Muscle layer of duodenum (tissue), 2 donors: ENCODE data around the gene BAZ1B.
A peak's percentile ranks its signal among the peaks of the same experiment; 100 is the strongest.
"Not testable (repeated sequence)": the region's sequence is repeated elsewhere in the genome, so short reads cannot be mapped to it uniquely, and the experiment has no call there.

ENCODE experiments used
- H3K27ac ChIP-seq: one replicate; pipeline ENCODE4 v1.7.0; 2013; ENCODE audit warnings: mild to moderate bottlenecking, low read length
- H3K27me3 ChIP-seq: one replicate; pipeline ENCODE4 v1.7.0; 2013; ENCODE audit warnings: low read depth, mild to moderate bottlenecking, control low read depth, low read length
- H3K36me3 ChIP-seq, 2 donors: one replicate each; pipeline ENCODE4 v1.7.0; 2013; ENCODE audit warnings: low read length in 2 of 2, control low read depth in 1 of 2, mild to moderate bottlenecking in 1 of 2; ENCODE audit not compliant: insufficient read depth in 2 of 2, control insufficient read depth in 1 of 2
- H3K4me1 ChIP-seq, 2 donors: one replicate each; pipeline ENCODE4 v1.7.0; 2013; ENCODE audit warnings: low read length in 2 of 2, mild to moderate bottlenecking in 2 of 2, control low read depth in 1 of 2, moderate library complexity in 1 of 2; ENCODE audit not compliant: insufficient read depth in 2 of 2, control insufficient read depth in 1 of 2
- H3K4me3 ChIP-seq, 2 donors: one replicate each; pipeline ENCODE4 v1.7.0; 2013; ENCODE audit warnings: low read length in 2 of 2, low read depth in 1 of 2, mild to moderate bottlenecking in 1 of 2
- H3K9me3 ChIP-seq, 2 donors: one replicate each; pipeline ENCODE4 v1.7.0; 2013; ENCODE audit warnings: low read length in 2 of 2, control low read depth in 1 of 2, mild to moderate bottlenecking in 1 of 2; ENCODE audit not compliant: control insufficient read depth in 1 of 2
- donor health status: healthy.

The BAZ1B gene

DNA sequence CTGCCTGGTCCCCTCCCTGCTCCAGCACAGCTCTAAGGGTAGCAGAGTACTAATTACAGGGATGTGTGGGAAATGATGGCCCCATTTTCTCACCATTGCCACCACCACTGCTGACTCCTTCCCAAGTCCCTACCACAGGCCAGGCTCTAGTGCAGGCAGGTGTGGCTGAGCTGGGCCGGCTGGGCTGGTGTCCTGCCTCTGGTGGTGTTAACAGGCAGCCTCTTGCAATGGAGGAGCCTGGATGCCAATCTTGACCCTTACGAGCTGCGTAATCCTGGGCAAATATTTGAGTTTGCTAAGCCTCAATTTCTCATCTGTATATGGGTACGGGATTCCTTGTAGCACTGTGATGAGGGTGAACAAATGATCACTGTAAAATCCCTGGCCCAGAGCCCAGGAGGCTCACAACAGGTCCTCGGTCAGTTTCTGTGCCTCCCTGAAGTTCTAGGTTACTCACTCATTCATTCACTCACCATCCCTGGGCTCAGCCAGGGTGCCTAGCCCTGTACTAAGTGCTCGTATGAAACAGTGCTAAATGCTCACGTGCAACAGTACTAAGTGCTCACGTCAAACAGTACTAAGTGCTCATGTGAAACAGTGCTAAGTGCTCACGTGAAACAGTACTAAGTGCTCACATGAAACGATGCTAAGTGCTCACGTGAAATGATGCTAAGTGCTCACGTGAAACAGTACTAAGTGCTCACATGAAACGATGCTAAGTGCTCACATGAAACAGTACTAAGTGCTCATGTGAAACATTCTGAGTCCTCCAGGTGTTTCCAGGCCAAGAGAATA, 90.9 kb downstream of the BAZ1B start:
- Histone ChIP-seq H3K4me1 (peaks cover 0 to 5% of the 10 kb centered on the region in 2 donors), H3K27ac (no peak overlapping the region), H3K36me3 (no peaks in the 10 kb centered on the region), H3K27me3 (no peaks in the 10 kb centered on the region), H3K4me3 (no peak overlapping the region), H3K9me3 (no peaks in the 10 kb centered on the region)

DNA sequence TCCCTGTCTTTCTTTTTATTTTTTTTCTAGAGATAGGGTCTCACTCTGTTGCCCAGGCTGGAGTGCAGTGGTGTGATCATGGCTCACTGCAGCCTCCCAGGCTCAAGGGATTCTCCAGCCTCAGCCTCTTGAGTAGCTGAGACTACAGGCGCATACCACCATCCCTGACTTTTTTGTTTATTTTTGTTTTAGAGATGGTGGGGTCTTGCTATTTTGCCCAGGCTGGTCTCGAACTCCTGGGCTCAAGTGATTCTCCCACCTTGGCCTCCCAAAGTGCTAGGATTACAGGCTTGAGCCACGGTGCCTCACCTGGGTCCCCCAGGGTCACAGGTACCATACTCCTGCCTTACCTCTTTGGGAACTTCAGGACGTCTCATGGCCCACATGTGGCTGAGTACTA, 91.6 kb downstream of the BAZ1B start:
- not testable (repeated sequence) for H3K4me1 ChIP-seq, H3K9me3 ChIP-seq, H3K36me3 ChIP-seq, H3K4me3 ChIP-seq, H3K27me3 ChIP-seq, H3K27ac ChIP-seq

DNA sequence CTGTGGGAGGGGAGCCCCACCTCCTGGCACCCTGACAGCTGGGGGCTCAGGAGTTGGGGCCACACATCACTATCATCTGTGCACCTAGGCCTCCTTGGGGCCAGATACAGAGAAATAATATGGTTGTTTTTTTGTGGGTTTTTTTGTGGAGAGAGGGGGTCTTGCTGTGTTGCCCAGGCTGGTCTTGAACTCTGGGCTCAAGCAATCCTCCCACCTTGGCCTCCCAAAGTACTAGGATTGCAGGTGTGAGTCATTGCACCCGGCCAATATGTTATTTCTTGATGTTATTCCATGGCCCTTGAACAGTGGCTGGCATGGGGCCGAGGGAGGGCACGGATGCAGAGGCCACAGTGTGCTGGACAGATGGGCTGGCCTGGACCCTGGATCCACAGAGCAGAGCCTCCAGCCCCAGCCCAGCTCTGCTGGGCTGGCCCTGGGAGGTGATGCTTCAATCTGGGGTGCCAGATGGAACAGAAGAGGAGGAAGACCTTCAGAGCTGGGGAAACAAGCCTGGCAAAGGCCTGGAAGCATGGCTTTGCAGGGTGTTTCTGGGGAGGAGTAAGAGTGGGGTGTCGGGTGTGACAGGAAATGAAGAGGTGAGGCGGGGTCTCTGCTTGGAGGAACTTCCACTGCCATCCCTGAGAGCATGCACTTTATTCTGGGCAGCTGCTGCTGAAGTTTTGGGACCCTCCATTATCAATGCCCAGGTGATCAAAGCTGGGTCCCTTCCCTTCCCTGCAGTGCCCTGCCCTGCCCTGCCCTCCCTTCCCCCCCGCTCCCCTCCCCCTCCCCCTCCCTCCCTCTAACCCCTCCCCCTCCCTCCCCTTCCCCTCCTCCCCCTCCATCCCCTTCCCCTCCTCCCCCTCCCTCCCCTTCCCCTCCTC, 92.2 kb downstream of the BAZ1B start:
- no peak overlapping the region for H3K4me3 ChIP-seq
- no peaks in the 10 kb centered on the region for H3K27me3 ChIP-seq

DNA sequence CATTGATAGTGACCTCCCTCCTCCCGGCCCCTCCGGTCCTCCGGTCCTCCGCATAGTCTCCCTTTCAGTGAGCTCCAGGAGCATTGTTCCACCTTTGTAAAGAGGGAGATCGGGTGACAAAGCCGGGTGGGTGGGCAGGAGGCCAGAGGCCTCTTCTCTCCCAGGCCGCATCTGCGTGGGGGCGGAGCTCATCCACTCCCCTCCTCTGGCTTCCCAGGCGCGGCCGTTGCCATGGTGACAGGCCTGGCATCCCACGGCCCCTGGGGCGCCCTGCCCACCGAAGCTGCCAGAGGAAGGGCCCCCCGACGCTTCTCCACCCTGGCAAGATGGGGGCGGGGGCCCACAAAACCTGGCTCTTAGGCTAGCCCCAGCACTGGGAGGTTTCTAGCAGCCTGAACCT, 92.9 kb downstream of the BAZ1B start:
- H3K4me3 ChIP-seq = no peak overlapping the region
- H3K27ac ChIP-seq = no peak overlapping the region
- H3K4me1 ChIP-seq = peaks cover 0 to 5% of the 10 kb centered on the region in 2 donors
- no peaks in the 10 kb centered on the region for H3K36me3 ChIP-seq
- H3K9me3 ChIP-seq = no peaks in the 10 kb centered on the region
- H3K27me3 ChIP-seq = no peaks in the 10 kb centered on the region

More for the DNA sequence above, 92.2 kb downstream of the BAZ1B start:
- Histone ChIP-seq H3K27ac (no peak overlapping the region), H3K36me3 (no peaks in the 10 kb centered on the region), H3K9me3 (no peaks in the 10 kb centered on the region), H3K4me1 (peaks cover 0 to 5% of the 10 kb centered on the region in 2 donors)

DNA sequence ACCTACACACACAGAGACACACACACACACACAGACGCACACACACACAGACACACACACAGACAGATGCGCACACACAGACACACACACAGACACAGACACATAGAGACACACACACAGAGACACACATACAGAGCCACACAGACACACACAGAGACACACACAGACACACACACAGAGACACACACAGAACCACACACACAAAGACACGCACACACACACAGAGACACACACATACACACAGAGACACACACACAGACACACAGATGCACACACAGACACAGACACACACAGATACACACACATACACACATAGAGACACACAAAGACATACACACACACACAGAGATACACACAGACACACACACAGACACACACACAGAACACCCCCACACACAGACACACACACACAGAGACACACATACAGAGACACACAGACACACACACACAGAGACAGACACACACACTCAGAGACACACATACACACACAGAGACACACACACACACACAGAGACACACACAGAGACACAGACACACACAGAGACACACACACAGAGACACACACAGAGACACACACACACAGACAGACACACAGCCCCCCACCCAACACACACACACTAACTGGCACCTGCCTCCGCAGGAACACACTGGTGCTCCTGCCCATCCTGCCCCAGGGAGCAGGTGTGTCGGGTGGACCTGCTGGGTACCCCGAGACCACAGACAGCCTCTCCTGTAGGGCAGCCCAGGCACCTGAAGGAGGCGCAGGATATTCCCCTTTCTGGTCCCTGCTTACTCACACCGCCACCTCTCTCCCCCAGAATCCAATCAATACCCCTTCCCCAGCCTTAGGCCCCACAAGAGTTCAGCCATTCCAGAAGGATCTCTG, 93.9 kb downstream of the BAZ1B start:
- H3K27ac ChIP-seq = no peak overlapping the region
- no peaks in the 10 kb centered on the region for H3K27me3 ChIP-seq
- H3K4me3 ChIP-seq = no peak overlapping the region
- H3K4me1 ChIP-seq = peaks cover 0 to 11% of the 10 kb centered on the region in 2 donors
- no peaks in the 10 kb centered on the region for H3K36me3 ChIP-seq
- no peaks in the 10 kb centered on the region for H3K9me3 ChIP-seq

DNA sequence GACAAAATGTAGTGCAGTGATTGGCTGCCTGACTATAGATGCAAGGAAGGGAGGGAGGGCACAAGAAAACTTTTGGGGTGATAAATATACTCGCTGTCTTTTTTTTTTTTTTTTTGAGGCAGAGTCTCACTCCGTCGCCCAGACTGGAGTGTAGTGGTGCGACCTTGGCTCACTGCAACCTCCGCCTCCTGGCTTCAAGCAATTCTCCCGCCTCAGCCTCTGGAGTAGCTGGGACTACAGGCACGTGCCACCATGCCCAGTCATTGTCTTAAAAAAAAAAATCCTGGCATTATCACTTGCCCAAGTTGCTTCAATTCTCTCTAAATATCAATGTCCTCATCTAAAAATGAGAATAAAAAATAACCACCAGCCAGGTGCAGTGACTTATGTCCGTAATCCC, 96.1 kb downstream of the BAZ1B start:
- Histone ChIP-seq H3K4me1 (peaks cover 0 to 11% of the 10 kb centered on the region in 2 donors), H3K27ac (no peak overlapping the region), H3K27me3 (no peaks in the 10 kb centered on the region), H3K36me3 (no peaks in the 10 kb centered on the region), H3K4me3 (no peak overlapping the region), H3K9me3 (no peaks in the 10 kb centered on the region)

DNA sequence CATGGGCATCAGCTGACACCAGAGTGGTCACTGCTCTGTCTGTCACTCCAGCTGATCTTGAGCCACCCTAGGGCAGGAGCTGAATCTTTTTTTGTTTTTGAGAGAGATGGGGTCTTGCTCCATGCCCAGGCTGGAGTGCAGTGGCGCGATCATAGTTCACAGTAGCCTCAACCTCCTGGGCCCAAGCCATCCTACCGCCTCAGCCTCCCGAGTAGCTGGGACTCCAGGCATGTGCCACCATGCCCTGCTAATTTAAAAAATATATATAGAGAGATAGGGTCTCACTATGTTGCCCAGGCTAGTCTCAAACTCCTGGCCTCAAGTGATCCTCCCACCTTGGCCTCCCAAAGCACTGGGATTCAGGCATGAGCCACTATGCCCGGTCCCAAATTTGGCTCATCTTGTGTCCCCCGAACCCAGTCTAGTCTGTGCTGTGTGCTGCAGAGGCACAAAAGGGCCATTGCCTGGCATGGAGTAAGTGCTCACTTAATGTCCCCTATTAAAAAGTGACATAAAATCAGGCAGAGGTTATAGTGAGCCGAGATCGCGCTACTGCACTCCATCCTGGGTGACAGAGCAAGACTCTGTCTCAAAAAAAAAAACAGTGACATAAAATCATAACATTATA, 96.6 kb downstream of the BAZ1B start:
- H3K36me3 ChIP-seq = no peaks in the 10 kb centered on the region
- no peaks in the 10 kb centered on the region for H3K9me3 ChIP-seq
- H3K4me3 ChIP-seq = no peak overlapping the region
- peaks cover 0 to 11% of the 10 kb centered on the region in 2 donors for H3K4me1 ChIP-seq
- no peaks in the 10 kb centered on the region for H3K27me3 ChIP-seq
- no peak overlapping the region for H3K27ac ChIP-seq

DNA sequence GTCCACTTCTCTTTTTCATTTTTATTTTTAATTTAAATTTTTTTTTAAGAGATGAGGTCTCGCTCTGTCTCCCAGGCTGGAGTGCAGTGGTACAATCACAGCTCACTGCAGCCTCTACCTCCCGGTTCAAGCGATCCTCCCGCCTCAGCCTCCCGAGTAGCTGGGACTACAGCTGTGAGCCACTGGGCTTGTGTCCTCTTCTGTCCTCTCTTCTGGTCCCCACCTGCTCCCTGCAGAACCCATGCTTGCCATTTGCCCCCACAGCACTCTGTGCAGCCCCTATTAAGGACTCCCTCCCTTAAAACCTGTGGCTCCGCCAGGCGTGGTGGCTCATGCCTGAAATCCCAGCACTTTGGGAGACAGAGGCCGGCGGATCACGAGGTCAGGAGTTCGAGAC, 97.6 kb downstream of the BAZ1B start:
- Histone ChIP-seq H3K4me3 (peak overlapping the region in 1 of 2 donors; percentile 40), H3K4me1 (peaks cover 0 to 11% of the 10 kb centered on the region in 2 donors), H3K36me3 (no peaks in the 10 kb centered on the region), H3K9me3 (no peaks in the 10 kb centered on the region), H3K27me3 (no peaks in the 10 kb centered on the region), H3K27ac (no peak overlapping the region)

DNA sequence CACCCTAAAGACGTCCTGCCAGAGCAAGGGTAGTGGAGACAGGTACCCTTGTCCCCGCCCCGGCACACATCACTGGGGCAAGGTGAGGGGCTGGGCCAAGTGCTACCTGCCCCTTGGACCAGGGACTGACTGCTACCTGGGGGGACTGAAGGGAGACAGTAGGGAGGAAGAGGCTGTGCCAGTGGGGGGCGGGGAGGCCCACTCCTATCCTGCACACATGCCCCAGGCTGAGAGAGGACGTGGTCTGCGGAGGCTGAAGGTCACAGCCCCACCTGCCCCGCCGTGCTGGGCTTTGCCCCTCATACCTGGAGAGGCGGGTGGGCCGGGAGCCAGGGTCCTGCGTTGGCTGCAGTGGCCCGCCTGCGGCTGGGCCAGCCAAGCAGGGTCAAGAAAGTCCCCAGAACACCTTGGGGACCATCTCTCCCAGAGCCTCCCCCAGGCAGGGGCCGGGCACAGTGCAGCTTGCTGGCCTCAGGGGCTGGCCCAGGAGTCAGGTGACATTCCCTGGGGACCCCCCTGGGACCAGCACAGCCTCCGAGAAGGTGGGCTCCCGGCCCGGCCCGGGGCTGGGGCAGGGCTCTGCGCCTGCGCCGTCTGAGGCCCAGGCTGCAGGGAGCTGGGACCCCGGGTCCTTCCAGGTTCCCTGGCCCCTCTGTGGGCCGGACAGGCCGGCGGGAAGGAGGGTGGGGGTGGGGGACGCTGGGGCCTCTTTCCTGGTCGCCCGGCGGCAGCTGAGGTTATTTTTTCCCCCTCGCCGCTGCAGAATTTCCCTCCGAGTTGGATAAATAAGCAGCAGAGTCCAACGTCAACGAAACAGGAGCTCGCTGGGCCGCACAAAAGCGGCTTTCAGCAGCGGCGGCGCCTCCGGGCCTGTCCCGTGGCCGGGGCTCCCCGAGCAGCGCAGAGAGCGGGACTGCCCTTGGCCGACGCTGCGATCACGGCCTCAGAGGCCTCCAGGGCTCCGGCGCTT, 98.3 kb downstream of the BAZ1B start:
- Histone ChIP-seq H3K27ac (no peak overlapping the region), H3K4me3 (peak overlapping the region; percentile 11 to 40), H3K27me3 (no peaks in the 10 kb centered on the region), H3K36me3 (no peaks in the 10 kb centered on the region), H3K9me3 (no peaks in the 10 kb centered on the region), H3K4me1 (peaks cover 0 to 6% of the 10 kb centered on the region in 2 donors)

DNA sequence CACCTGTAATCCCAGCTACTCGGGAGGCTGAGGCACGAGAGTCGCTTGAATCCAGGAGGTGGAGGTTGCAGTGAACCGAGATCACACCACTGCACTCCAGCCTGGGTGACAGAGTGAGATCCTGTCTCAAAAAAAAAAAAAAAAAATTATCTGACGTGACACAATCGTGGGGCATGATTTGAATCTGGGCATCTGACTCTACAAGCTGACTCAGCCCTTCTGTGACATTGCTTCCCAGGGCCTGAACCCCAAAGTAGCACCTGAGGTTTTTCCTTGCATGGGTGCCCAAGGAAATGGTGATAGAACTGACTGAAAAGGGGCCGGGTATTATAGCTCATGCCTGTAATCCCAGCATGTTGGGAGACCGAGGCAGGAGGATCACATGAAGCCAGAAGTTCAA, 101.5 kb downstream of the BAZ1B start:
- not testable (repeated sequence) for H3K4me1 ChIP-seq, H3K9me3 ChIP-seq, H3K27me3 ChIP-seq, H3K27ac ChIP-seq, H3K36me3 ChIP-seq, H3K4me3 ChIP-seq
